Brain microvascular endothelial cell (primary cell): ENCODE results near the gene TNFAIP8L3.
A peak's percentile ranks its signal among the peaks of the same experiment; 100 is the strongest.

ENCODE experiments used
- DNase-seq: peaks from one replicate; pipeline ENCODE4 v3.0.0-alpha.2; 2020
- H3K27ac ChIP-seq: fragments of 250-450 bp; sonication (Bioruptor Pico); 2 replicates; pipeline ENCODE4 v1.5.1; 2020; ENCODE audit warnings: mild to moderate bottlenecking, moderate library complexity
- H3K27me3 ChIP-seq: fragments of 250-450 bp; sonication (Bioruptor Pico); replicated peaks from 2 replicates; pipeline ENCODE4 v1.5.1; 2020; ENCODE audit warnings: mild to moderate bottlenecking
- H3K36me3 ChIP-seq: fragments of 250-450 bp; sonication (Bioruptor Pico); replicated peaks from 2 replicates; pipeline ENCODE4 v1.5.1; 2020; ENCODE audit warnings: mild to moderate bottlenecking
- H3K4me3 ChIP-seq: 2 replicates; pipeline ENCODE4 v1.5.1; 2011; ENCODE audit warnings: low read depth, mild to moderate bottlenecking, control low read depth, low read length, moderate library complexity
- in situ Hi-C: cut with HindIII; loops from 2 replicates; pipeline ENCODE4 v1.10.0; 2017; ENCODE audit warnings: low sequenced_read_pairs, low pct_ligation_motif_present
- TF ChIP-seq, protein P1 (sequence below): IDR thresholded peaks from 2 replicates; pipeline ENCODE4 v1.5.1; 2011; ENCODE audit warnings: low read depth, mild to moderate bottlenecking, moderate library complexity, low read length, control low read depth, inconsistent platforms; ENCODE audit errors: missing control alignments

TNFAIP8L3 gene

DNA sequence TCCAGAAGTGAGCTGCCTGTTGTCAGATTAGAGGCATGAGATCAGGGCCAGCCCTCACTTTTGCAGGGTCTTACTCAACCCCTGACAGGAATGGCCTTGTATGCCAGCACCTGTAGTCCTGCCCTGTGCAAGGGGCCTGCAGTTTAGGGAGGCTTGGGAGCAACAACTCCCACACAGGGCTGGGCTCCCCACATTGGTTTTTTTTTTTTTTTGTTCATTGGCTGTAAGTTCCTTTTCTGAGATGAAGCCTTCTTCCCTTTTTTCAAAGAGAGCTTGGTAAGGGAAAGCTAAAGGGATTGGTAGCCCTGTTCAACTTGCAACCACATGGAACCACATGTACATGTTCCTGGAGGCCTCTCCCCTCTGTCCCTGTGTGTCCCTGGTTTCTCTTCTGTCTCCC is 46.4 kb downstream of the TNFAIP8L3 start:
- no peaks in the 10 kb centered on the region for H3K36me3 ChIP-seq
- no peak overlapping the region for H3K27ac ChIP-seq
- in situ Hi-C loops: no loop called here
- DNase-seq: no peak
- H3K4me3 ChIP-seq: no peak overlapping the region
- TF ChIP-seq, protein P1, sequence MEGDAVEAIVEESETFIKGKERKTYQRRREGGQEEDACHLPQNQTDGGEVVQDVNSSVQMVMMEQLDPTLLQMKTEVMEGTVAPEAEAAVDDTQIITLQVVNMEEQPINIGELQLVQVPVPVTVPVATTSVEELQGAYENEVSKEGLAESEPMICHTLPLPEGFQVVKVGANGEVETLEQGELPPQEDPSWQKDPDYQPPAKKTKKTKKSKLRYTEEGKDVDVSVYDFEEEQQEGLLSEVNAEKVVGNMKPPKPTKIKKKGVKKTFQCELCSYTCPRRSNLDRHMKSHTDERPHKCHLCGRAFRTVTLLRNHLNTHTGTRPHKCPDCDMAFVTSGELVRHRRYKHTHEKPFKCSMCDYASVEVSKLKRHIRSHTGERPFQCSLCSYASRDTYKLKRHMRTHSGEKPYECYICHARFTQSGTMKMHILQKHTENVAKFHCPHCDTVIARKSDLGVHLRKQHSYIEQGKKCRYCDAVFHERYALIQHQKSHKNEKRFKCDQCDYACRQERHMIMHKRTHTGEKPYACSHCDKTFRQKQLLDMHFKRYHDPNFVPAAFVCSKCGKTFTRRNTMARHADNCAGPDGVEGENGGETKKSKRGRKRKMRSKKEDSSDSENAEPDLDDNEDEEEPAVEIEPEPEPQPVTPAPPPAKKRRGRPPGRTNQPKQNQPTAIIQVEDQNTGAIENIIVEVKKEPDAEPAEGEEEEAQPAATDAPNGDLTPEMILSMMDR: no peak
- no peaks in the 10 kb centered on the region for H3K27me3 ChIP-seq

DNA sequence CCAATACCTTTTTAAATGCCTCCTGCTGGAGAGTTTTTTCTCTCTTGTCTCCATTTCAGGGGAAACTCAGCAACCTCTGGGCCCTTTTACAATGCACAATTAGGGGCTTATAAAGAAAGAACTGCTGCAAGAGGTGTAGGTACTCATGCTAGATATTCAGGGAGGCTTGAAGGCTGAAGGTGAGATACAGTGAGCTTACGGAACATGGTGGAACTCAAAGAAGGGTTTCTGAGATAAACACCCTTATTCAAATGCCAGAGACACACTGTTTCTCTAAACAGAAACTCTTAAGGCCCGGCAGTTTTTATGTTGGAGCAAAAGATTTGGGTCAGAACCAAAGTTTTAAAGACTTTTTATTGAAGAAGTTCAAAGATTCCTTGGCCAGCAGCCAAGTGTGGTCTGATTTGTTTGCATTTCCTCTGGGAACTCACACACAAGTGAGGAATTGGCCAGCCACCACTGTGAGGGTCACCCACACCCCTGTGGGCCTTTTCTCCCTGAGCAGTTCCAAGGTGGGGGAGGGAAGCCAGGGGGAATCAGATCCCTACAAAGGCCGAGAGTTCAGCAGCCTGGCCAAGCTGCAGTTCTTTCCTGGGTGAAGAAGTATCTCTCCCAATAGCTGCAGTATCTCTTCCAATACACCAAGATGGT is 47.8 kb downstream of the TNFAIP8L3 start:
- peak; percentile 28 for DNase-seq
- Histone ChIP-seq H3K27me3 (no peaks in the 10 kb centered on the region), H3K36me3 (no peaks in the 10 kb centered on the region), H3K4me3 (no peak overlapping the region), H3K27ac (no peak overlapping the region)
- in situ Hi-C loops: no loop called here
- TF ChIP-seq, protein P1: no peak

DNA sequence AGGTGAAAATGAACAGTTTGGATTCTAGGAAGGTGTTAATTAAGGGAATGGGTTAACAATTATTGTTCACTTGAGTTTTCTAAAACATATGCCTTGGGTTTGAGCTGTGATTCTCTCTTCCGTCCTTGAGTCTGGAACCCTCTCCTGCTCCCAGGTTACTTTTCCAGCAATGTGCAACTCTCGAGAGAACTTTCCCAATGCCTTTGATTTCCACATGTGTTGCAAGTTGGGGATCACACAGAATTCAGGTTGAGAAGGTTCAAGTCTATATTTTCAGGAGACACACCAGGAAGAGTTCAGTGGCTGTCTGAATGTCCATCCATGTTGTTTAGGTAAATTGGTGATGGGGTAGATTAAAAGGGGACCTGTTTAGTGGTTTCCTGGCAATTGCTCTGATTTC is 48.7 kb downstream of the TNFAIP8L3 start:
- TF ChIP-seq, protein P1: no peak
- Histone ChIP-seq H3K4me3 (no peak overlapping the region), H3K36me3 (no peaks in the 10 kb centered on the region), H3K27ac (no peak overlapping the region), H3K27me3 (no peaks in the 10 kb centered on the region)
- in situ Hi-C loops: no loop called here
- DNase-seq: no peak

DNA sequence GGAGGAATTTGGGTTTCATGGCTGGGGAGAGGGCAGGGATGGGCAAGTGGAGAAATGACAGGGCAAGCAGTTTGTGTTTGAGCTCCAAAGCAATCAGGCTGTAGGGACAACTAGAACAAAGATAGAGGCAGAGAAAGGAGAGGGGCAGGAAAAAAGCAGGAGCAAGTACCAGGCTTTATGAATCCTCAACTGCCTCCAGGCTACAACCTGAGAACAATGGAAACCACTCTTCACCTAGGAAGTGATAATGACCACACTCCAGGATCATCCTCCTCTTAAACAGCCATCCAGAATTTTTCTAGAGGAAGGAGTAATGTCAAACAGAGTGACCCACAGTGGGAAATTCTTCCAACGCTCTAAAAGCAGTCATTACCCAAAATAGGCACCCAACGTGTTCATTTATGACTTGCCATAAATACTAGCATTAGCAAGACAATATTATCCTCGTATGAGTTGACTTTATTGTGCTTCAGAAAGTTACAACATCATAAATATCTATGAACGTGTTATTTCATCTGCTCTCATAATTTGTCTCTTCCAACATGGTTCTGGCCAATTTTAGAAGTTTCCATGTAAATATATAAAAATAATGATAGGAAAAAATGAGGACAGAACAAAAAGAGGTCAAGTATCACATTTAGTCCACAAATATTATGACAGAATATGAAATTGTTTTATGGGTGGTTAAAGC is 50.5 kb downstream of the TNFAIP8L3 start:
- H3K27ac ChIP-seq: no peak overlapping the region
- in situ Hi-C loops: no loop called here
- no peaks in the 10 kb centered on the region for H3K27me3 ChIP-seq
- H3K36me3 ChIP-seq: no peaks in the 10 kb centered on the region
- H3K4me3 ChIP-seq: no peak overlapping the region
- DNase-seq: no peak
- TF ChIP-seq, protein P1: no peak

DNA sequence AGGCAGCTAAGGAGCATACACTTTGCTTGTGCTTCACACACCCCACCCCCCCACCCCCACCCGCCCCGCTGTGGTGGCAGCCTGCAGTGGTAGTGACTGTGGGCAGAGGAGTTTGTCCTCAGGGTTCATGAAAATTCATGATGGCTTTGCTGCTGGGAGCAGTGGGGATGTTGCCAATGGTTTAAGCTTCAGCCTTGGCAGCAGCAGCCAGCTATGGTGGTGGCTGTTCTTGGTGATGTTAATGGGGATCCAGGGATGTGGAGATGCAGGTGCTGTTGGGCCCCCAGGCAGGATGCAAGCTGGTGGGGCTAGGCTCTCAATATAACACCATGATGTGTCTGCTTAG is 55.8 kb downstream of the TNFAIP8L3 start:
- H3K27me3 ChIP-seq: no peaks in the 10 kb centered on the region
- no peaks in the 10 kb centered on the region for H3K36me3 ChIP-seq
- H3K27ac ChIP-seq: no peak overlapping the region
- H3K4me3 ChIP-seq: no peak overlapping the region
- TF ChIP-seq, protein P1: no peak
- DNase-seq: no peak
- in situ Hi-C loops: no loop called here
